ENCODE measurements around the gene CERK.

Gene CERK

DNA sequence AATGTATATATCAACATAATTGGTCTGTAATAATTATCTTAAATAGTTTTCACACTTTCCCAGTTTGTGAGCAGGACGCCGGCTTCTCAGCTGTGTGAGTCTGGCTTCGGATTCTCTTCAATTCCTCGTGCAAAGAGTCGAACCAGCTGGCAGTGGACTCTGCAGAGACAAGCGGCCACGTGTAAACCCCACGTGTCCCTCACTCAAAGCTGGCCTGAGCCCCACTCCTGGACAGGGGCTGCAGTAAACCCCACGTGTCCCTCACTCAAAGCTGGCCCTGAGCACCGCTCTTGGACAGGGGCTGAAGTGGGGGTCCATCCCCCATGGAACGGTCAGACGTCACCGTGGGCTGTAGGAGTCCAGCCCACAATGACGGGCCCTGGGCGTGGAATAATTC lies 51.0 kb downstream of the CERK start:
- no peak overlapping the region for H2AFZ ChIP-seq (ENCODE audit: low read length)
- no peaks in the 10 kb centered on the region for H3K27me3 ChIP-seq (replicated peaks; ENCODE audit: insufficient read depth, low read length)
- TF ChIP-seq, protein P1, sequence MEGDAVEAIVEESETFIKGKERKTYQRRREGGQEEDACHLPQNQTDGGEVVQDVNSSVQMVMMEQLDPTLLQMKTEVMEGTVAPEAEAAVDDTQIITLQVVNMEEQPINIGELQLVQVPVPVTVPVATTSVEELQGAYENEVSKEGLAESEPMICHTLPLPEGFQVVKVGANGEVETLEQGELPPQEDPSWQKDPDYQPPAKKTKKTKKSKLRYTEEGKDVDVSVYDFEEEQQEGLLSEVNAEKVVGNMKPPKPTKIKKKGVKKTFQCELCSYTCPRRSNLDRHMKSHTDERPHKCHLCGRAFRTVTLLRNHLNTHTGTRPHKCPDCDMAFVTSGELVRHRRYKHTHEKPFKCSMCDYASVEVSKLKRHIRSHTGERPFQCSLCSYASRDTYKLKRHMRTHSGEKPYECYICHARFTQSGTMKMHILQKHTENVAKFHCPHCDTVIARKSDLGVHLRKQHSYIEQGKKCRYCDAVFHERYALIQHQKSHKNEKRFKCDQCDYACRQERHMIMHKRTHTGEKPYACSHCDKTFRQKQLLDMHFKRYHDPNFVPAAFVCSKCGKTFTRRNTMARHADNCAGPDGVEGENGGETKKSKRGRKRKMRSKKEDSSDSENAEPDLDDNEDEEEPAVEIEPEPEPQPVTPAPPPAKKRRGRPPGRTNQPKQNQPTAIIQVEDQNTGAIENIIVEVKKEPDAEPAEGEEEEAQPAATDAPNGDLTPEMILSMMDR (IDR thresholded peaks at IDR 0.05; ENCODE audit: low read length), result no peak
- TF ChIP-seq EZH2 (optimal IDR thresholded peaks at IDR 0.05; ENCODE audit: low read depth, low read length), result no peak
- TF ChIP-seq EZH2phosphoT487 (IDR thresholded peaks at IDR 0.05; ENCODE audit: low read length), result no peak
- H3K4me1 ChIP-seq (ENCODE audit: low read length), result no peaks in the 10 kb centered on the region
- H3K4me2 ChIP-seq (ENCODE audit: low read depth, low read length), result no peak overlapping the region
- H3F3A ChIP-seq (ENCODE audit: insufficient read depth, low read length), result 0 out of 2 replicates have a peak, but pooled peaks cover 6% of the 10 kb centered on the region
- H3K79me2 ChIP-seq (ENCODE audit: low read length), result no peaks in the 10 kb centered on the region
- no peak overlapping the region for H3K4me3 ChIP-seq (ENCODE audit: low read length)
- H4K20me1 ChIP-seq (ENCODE audit: insufficient read depth, low read length), result no peaks in the 10 kb centered on the region
- H3K36me3 ChIP-seq (replicated peaks; ENCODE audit: insufficient read depth, low read length), result peaks cover 19% of the 10 kb centered on the region; the same call in 1 of the 2 replicates
- no peak overlapping the region for H3K9ac ChIP-seq (ENCODE audit: low read length)
- H3K9me3 ChIP-seq (replicated peaks; ENCODE audit: insufficient read depth, low read length), result no peaks in the 10 kb centered on the region
- no peak overlapping the region for H3K27ac ChIP-seq (ENCODE audit: low read length)
- DNase-seq, result no peak
- no peaks in the 10 kb centered on the region for H3K9me2 ChIP-seq (replicated peaks; ENCODE audit: insufficient read depth, low read length)

DNA sequence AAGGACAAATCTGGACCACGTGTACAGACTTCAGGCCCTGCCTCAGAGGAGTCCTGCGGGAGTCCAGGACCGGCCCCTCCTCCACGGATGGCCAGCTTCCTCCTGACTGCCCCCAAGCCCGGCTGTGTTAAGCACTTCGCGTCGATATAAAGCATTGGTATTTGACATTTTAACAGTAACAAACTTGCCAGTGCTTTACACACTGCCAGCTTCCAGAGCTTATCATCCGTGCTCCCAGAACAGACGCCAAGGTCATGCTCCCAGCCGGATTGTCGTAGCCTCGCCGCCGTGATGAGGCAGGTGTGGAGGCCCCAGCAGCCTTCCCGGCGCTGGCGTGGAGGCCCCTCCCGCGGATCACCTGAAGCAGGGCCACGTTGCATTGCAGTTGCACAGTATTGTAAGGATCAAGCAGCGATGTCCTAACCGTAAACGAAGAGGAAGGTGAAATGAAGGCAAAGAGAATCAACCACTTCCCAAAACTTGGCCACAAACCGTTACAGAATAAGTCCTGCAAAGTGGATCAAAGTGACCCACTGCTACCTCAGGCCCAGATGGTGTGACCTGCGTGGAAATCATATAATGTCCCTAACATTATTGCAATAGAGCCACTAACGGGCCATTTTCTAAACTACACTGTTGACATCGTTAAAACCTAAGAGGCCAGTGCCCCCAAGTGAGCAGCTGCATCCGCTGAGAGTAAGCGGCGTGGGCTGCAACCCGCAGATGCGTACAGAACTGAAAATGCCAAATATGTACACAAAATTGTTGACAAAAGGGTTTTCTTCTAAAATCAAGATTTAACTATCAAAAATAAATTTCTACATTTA lies 51.6 kb downstream of the CERK start:
- Histone ChIP-seq H3K79me2 (ENCODE audit: low read length) (no peaks in the 10 kb centered on the region), H3K36me3 (replicated peaks; ENCODE audit: insufficient read depth, low read length) (peaks cover 19% of the 10 kb centered on the region; the same call in 1 of the 2 replicates), H2AFZ (ENCODE audit: low read length) (no peak overlapping the region), H3K4me3 (ENCODE audit: low read length) (no peak overlapping the region), H3K4me2 (ENCODE audit: low read depth, low read length) (no peak overlapping the region), H3K4me1 (ENCODE audit: low read length) (no peaks in the 10 kb centered on the region), H3K27ac (ENCODE audit: low read length) (no peak overlapping the region), H3K27me3 (replicated peaks; ENCODE audit: insufficient read depth, low read length) (no peaks in the 10 kb centered on the region), H3K9me3 (replicated peaks; ENCODE audit: insufficient read depth, low read length) (no peaks in the 10 kb centered on the region), H3F3A (ENCODE audit: insufficient read depth, low read length) (0 out of 2 replicates have a peak, but pooled peaks cover 6% of the 10 kb centered on the region), H3K9me2 (replicated peaks; ENCODE audit: insufficient read depth, low read length) (no peaks in the 10 kb centered on the region), H3K9ac (ENCODE audit: low read length) (no peak overlapping the region), H4K20me1 (ENCODE audit: insufficient read depth, low read length) (no peaks in the 10 kb centered on the region)
- TF ChIP-seq EZH2 (optimal IDR thresholded peaks at IDR 0.05; ENCODE audit: low read depth, low read length), result no peak
- no peak for TF ChIP-seq EZH2phosphoT487 (IDR thresholded peaks at IDR 0.05; ENCODE audit: low read length)
- TF ChIP-seq, protein P1 (IDR thresholded peaks at IDR 0.05; ENCODE audit: low read length), result no peak
- no peak for DNase-seq

DNA sequence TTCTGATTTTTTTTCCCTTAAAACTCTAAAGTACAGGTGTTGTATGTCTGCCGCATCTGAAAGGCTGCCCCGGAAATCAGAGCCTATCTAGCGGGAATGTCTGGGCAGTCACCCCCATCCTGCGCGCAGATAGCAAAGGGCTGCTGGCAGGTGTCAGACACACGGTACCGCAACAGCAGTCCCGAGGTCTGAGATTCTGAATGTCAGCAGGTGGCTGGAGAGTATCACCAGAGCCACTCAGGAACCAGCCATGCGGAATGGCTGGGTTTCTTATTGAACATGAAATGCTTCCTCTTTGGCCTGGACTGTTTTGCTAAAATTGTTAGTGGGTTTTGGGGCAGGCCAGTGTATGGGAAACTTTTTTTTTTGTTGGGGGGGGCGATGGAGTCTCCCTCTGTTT lies 53.3 kb downstream of the CERK start:
- Histone ChIP-seq H3K4me2 (ENCODE audit: low read depth, low read length) (no peak overlapping the region), H4K20me1 (ENCODE audit: insufficient read depth, low read length) (no peaks in the 10 kb centered on the region), H2AFZ (ENCODE audit: low read length) (no peak overlapping the region), H3K36me3 (replicated peaks; ENCODE audit: insufficient read depth, low read length) (peaks cover 11% of the 10 kb centered on the region; the same call in 1 of the 2 replicates), H3K27ac (ENCODE audit: low read length) (no peak overlapping the region), H3K9me3 (replicated peaks; ENCODE audit: insufficient read depth, low read length) (no peaks in the 10 kb centered on the region), H3K9me2 (replicated peaks; ENCODE audit: insufficient read depth, low read length) (no peaks in the 10 kb centered on the region), H3K79me2 (ENCODE audit: low read length) (no peaks in the 10 kb centered on the region), H3K27me3 (replicated peaks; ENCODE audit: insufficient read depth, low read length) (no peaks in the 10 kb centered on the region), H3K4me3 (ENCODE audit: low read length) (no peak overlapping the region), H3F3A (ENCODE audit: insufficient read depth, low read length) (0 out of 2 replicates have a peak, but pooled peaks cover 6% of the 10 kb centered on the region), H3K9ac (ENCODE audit: low read length) (no peak overlapping the region), H3K4me1 (ENCODE audit: low read length) (no peaks in the 10 kb centered on the region)
- no peak for TF ChIP-seq EZH2phosphoT487 (IDR thresholded peaks at IDR 0.05; ENCODE audit: low read length)
- DNase-seq, result no peak
